GM23338 (cell line): ENCODE data around the gene NXF1.

Experiments
- CREB1 ChIP-seq: fragments of 250-450 bp; sonication (Bioruptor Pico); IDR thresholded peaks from 2 replicates; pipeline ENCODE4 v1.5.0; 2020; ENCODE audit warnings: low read depth, mild to moderate bottlenecking, moderate library complexity
- EZH2 ChIP-seq: fragments of 200-600 bp; sonication (generic); IDR thresholded peaks from one replicate; pipeline ENCODE4 v1.8.0; 2017; ENCODE audit warnings: antibody characterized with exemption, mild to moderate bottlenecking, low read depth; ENCODE audit not compliant: unreplicated experiment
- EZH2phosphoT487 ChIP-seq: fragments of 200-600 bp; sonication (generic); IDR thresholded peaks from one replicate; pipeline ENCODE4 v1.8.1; 2018; ENCODE audit warnings: antibody characterized with exemption; ENCODE audit not compliant: unreplicated experiment
- JUNB ChIP-seq: IDR thresholded peaks from one replicate; pipeline ENCODE4 v1.6.1; 2016; ENCODE audit warnings: antibody characterized with exemption; ENCODE audit not compliant: unreplicated experiment
- NANOG ChIP-seq: IDR thresholded peaks from 2 replicates; pipeline ENCODE4 v1.6.1; 2016; ENCODE audit warnings: antibody characterized with exemption, borderline replicate concordance
- POLR2AphosphoS5 ChIP-seq: IDR thresholded peaks from 2 replicates; pipeline ENCODE4 v1.6.1; 2016; ENCODE audit warnings: antibody characterized with exemption, low read depth
- STAT1 ChIP-seq: IDR thresholded peaks from one replicate; pipeline ENCODE4 v1.6.1; 2016; ENCODE audit warnings: antibody characterized with exemption; ENCODE audit not compliant: unreplicated experiment
- ZNF114 ChIP-seq: fragments of 250-450 bp; sonication (Bioruptor Pico); IDR thresholded peaks from 2 replicates; pipeline ENCODE4 v1.5.0; 2020; ENCODE audit warnings: mild to moderate bottlenecking, moderate library complexity
- ZNF331 ChIP-seq: fragments of 250-450 bp; sonication (Bioruptor Pico); IDR thresholded peaks from 2 replicates; pipeline ENCODE4 v1.5.0; 2020; ENCODE audit warnings: low read depth, mild to moderate bottlenecking, moderate library complexity
- TF ChIP-seq, protein P1 (sequence below), 2 experiments: fragments of 200-600 bp in 1 of 2; sonication (generic) in 1 of 2; conservative IDR thresholded peaks; 2 replicates each; pipeline versions ENCODE4 v1.5.1 to v1.6.1; 2016 to 2017; ENCODE audit warnings: antibody characterized with exemption in 2 of 2, low read depth in 2 of 2, mild to moderate bottlenecking in 2 of 2, moderate library complexity in 1 of 2
- TF ChIP-seq, protein P2 (sequence below): IDR thresholded peaks from one replicate; pipeline ENCODE4 v1.6.1; 2018; ENCODE audit warnings: antibody characterized with exemption; ENCODE audit not compliant: unreplicated experiment
- TF ChIP-seq, protein P3 (sequence below): IDR thresholded peaks from 2 replicates; pipeline ENCODE4 v1.6.1; 2016; ENCODE audit warnings: antibody characterized with exemption

DNA sequence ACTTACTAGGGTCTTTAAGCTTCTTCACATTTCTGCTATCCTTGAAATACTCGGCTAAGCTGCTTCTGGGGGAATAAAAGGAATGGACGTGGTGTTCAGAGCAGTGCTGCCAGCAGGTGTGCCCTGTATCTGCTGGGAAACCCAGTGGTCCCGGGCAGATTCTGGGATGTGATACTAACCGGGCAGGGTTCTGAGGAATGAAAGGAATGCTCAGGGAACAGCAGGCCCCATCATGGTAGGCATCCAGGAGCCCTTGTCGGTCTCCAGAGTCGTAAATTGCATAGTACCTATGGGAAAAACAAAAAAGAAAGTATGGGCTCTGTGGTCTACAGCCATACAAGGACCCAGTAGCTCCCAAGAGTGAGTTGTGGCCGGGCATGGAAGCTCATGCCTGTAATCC is 9.0 kb downstream of the NXF1 start:
- TF ChIP-seq, protein P1, sequence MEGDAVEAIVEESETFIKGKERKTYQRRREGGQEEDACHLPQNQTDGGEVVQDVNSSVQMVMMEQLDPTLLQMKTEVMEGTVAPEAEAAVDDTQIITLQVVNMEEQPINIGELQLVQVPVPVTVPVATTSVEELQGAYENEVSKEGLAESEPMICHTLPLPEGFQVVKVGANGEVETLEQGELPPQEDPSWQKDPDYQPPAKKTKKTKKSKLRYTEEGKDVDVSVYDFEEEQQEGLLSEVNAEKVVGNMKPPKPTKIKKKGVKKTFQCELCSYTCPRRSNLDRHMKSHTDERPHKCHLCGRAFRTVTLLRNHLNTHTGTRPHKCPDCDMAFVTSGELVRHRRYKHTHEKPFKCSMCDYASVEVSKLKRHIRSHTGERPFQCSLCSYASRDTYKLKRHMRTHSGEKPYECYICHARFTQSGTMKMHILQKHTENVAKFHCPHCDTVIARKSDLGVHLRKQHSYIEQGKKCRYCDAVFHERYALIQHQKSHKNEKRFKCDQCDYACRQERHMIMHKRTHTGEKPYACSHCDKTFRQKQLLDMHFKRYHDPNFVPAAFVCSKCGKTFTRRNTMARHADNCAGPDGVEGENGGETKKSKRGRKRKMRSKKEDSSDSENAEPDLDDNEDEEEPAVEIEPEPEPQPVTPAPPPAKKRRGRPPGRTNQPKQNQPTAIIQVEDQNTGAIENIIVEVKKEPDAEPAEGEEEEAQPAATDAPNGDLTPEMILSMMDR (conservative IDR thresholded peaks at IDR 0.05; ENCODE audit: low read depth in 2 of 2), result no peak
- TF ChIP-seq EZH2phosphoT487 (no peak), CREB1 (CRISPR knock-in tag) (no peak), EZH2 (no peak), POLR2AphosphoS5 (no peak), JUNB (no peak), ZNF114 (no peak), STAT1 (no peak), ZNF331 (CRISPR knock-in tag) (no peak), NANOG (no peak)
- TF ChIP-seq, protein P2, sequence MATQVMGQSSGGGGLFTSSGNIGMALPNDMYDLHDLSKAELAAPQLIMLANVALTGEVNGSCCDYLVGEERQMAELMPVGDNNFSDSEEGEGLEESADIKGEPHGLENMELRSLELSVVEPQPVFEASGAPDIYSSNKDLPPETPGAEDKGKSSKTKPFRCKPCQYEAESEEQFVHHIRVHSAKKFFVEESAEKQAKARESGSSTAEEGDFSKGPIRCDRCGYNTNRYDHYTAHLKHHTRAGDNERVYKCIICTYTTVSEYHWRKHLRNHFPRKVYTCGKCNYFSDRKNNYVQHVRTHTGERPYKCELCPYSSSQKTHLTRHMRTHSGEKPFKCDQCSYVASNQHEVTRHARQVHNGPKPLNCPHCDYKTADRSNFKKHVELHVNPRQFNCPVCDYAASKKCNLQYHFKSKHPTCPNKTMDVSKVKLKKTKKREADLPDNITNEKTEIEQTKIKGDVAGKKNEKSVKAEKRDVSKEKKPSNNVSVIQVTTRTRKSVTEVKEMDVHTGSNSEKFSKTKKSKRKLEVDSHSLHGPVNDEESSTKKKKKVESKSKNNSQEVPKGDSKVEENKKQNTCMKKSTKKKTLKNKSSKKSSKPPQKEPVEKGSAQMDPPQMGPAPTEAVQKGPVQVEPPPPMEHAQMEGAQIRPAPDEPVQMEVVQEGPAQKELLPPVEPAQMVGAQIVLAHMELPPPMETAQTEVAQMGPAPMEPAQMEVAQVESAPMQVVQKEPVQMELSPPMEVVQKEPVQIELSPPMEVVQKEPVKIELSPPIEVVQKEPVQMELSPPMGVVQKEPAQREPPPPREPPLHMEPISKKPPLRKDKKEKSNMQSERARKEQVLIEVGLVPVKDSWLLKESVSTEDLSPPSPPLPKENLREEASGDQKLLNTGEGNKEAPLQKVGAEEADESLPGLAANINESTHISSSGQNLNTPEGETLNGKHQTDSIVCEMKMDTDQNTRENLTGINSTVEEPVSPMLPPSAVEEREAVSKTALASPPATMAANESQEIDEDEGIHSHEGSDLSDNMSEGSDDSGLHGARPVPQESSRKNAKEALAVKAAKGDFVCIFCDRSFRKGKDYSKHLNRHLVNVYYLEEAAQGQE, result no peak
- TF ChIP-seq, protein P3, sequence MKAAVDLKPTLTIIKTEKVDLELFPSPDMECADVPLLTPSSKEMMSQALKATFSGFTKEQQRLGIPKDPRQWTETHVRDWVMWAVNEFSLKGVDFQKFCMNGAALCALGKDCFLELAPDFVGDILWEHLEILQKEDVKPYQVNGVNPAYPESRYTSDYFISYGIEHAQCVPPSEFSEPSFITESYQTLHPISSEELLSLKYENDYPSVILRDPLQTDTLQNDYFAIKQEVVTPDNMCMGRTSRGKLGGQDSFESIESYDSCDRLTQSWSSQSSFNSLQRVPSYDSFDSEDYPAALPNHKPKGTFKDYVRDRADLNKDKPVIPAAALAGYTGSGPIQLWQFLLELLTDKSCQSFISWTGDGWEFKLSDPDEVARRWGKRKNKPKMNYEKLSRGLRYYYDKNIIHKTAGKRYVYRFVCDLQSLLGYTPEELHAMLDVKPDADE, result no peak
